Dendritic cell treated with granulocyte-macrophage colony-stimulating factor and Interleukin-4, amounts not matched to agents 40 ng/mL and 50 ng/mL, for 4 days (primary cell): Measurements from ENCODE around the gene NPSR1.

Experiments
- H3K27ac Mint-ChIP-seq: one replicate; pipeline ENCODE4 v1.8.0; 2022; ENCODE audit warnings: mild to moderate bottlenecking, mixed read lengths
- H3K27me3 Mint-ChIP-seq: one replicate; pipeline ENCODE4 v1.8.0; 2022; ENCODE audit warnings: mild to moderate bottlenecking, mixed read lengths
- H3K36me3 Mint-ChIP-seq: one replicate; pipeline ENCODE4 v1.8.0; 2022; ENCODE audit warnings: low read depth, mixed read lengths
- H3K4me1 Mint-ChIP-seq: one replicate; pipeline ENCODE4 v1.8.0; 2022; ENCODE audit warnings: low read depth, mixed read lengths
- H3K4me3 Mint-ChIP-seq: one replicate; pipeline ENCODE4 v1.8.0; 2022; ENCODE audit warnings: mild to moderate bottlenecking, moderate library complexity, mixed read lengths
- H3K9me3 Mint-ChIP-seq: one replicate; pipeline ENCODE4 v1.8.0; 2022; ENCODE audit warnings: mixed read lengths
- intact Hi-C: fragments of 100-400 bp; cut with micrococcal nuclease; formaldehyde crosslinking; loops from one replicate; pipeline ENCODE4 v1.15.0; 2022

The NPSR1 gene

DNA sequence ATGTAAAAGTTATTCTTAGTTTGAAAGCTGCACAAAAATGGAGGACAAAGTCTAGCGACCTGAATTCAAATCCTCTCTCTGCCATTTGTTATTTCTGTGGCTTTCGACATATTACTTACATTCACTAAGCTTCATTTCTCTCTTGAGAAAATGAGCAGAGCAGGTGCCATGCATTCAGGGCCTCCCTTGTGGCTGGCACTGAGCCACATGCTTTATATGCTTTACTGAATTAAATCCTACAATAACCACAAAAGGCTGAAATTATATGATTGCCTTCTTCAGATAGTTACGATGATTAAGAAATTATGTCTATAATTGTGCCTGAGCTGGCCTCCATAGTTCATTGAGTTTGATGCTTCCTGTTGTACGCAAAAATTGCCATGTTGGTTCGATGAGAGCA is 98.7 kb downstream of the NPSR1 start:
- Mint-ChIP-seq H3K36me3 (no peaks in the 10 kb centered on the region), H3K9me3 (peaks cover 10% of the 10 kb centered on the region), H3K27me3 (no peaks in the 10 kb centered on the region), H3K4me1 (no peaks in the 10 kb centered on the region), H3K4me3 (no peak overlapping the region), H3K27ac (no peak overlapping the region)
- intact Hi-C loops: no loop called here

DNA sequence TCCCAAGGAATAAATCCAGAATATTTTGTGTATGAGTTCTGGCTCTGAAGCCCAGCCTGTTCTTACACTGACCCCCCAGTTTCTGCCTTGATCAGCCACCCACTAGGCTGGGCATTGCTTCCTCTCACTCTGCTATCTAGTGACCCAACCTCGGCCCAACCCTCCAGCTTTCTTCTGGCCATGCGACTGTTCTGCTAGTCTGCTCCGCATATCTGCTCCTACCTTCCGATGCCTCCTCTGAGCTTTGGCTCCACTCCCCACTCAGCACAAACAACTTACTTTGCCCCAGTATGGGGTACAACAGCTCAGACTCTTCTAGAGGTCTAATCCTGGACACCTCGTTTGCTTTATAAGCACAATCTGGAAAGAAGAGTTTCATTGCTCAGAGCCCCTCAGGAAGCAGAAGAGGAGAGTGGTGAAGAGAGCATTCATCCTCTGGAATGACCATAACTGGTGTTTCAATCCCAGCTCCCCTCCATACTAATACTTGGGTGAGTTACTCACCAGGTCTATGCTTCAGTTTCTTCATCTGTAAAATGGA is 99.6 kb downstream of the NPSR1 start:
- no peaks in the 10 kb centered on the region for H3K36me3 Mint-ChIP-seq
- H3K9me3 Mint-ChIP-seq: peaks cover 7% of the 10 kb centered on the region
- no peak overlapping the region for H3K4me3 Mint-ChIP-seq
- no peak overlapping the region for H3K27ac Mint-ChIP-seq
- H3K4me1 Mint-ChIP-seq: no peaks in the 10 kb centered on the region
- intact Hi-C loops: no loop called here
- H3K27me3 Mint-ChIP-seq: no peaks in the 10 kb centered on the region

DNA sequence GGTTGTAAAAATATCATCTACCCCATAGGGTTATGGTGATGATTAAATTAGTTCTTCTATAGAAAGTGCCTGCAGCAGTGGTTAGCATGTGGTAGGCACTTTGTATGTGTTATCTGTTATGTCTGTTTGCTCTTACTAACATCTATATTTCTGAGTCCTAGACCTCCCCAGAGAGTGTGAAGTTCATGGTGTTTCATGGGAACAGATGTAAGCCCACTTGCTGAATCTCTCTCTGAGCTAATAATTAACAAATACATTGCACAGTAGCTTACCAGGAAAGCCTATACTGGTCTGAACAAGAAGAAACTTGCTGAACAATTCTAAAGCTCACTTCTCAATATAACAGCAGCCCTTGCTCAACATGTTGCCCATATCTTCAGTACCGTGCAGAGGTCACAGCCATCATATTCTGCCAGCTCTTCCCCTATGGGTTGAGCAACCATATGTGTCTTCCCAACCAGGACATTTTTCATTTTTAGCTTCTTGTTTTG is 100.1 kb downstream of the NPSR1 start:
- H3K27me3 Mint-ChIP-seq: no peaks in the 10 kb centered on the region
- no peak overlapping the region for H3K27ac Mint-ChIP-seq
- intact Hi-C loops: no loop called here
- no peak overlapping the region for H3K4me3 Mint-ChIP-seq
- peaks cover 2% of the 10 kb centered on the region for H3K9me3 Mint-ChIP-seq
- H3K36me3 Mint-ChIP-seq: no peaks in the 10 kb centered on the region
- H3K4me1 Mint-ChIP-seq: no peaks in the 10 kb centered on the region

DNA sequence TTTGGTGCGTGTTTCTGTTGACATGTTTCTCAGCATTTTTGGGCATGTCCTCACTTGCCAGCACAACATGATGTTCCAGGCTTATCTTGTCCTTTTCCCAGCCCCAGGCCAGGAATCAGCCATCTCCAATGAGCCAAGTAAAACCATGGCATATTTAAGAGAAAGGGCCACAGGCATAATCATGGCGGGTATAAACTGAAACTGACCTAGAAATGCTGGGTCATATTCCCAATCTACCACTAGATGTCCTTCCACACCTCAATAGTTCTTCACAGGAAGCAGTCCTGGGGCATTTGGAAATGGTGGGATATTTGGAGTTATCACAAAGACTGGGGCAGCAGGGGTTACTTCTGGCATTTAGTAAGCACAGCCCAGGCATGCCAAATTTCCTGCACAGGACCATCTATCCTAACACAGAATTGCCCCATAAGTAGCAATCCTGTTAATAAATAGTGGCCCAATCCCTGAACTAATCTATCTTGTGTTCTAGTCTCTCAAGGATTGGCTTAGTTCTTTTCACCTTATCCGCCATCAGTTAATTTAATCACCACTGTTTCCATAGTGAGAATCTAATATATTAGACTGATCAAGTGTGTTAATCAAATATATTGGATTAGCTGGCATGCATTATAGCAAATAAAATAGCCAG is 101.6 kb downstream of the NPSR1 start:
- no peaks in the 10 kb centered on the region for H3K9me3 Mint-ChIP-seq
- no peaks in the 10 kb centered on the region for H3K27me3 Mint-ChIP-seq
- H3K4me3 Mint-ChIP-seq: no peak overlapping the region
- no peaks in the 10 kb centered on the region for H3K36me3 Mint-ChIP-seq
- no peak overlapping the region for H3K27ac Mint-ChIP-seq
- intact Hi-C loops: no loop called here
- no peaks in the 10 kb centered on the region for H3K4me1 Mint-ChIP-seq

DNA sequence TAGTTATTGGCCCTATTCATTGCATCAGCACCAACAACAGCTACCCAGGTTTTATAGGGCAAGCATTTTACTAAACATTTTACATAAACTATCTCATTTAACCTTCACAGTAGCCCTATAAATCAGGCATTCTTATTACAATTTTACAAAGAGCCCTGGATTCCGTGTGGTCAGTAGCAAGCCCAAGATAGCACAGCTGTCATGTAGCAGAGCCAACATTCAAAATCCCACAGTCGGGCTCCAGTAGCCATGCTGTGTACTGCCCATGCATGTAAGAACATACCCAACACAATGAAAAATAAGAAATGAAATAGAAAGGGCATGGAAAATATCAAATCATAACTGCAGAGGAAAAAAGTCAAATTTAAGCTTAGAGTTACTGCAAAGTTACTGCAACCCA is 102.3 kb downstream of the NPSR1 start:
- no peaks in the 10 kb centered on the region for H3K27me3 Mint-ChIP-seq
- no peak overlapping the region for H3K27ac Mint-ChIP-seq

DNA sequence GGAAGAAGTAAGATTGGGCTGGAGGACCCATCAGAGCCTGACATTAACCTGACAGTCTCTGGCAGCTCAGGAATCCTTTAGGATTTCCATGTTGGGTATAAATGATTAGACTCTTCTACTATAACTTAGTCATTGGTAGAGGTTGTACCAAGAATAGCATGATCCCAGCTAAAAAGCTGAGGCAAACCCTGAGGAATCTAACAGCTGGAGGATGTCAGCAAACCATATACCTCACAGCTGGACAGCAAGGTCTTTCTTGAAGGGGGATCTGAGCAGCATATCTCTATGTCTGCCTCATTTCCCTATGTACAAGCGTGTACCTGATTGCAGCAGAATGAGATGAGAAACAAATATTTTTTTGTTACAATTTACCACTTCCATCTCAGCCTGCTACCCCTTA is 103.2 kb downstream of the NPSR1 start:
- Mint-ChIP-seq H3K36me3 (no peaks in the 10 kb centered on the region), H3K9me3 (no peaks in the 10 kb centered on the region), H3K27ac (no peak overlapping the region), H3K4me3 (no peak overlapping the region), H3K27me3 (no peaks in the 10 kb centered on the region), H3K4me1 (no peaks in the 10 kb centered on the region)
- intact Hi-C loops: no loop called here

More for the DNA sequence above, 102.3 kb downstream of the NPSR1 start:
- intact Hi-C loops: no loop called here
- no peak overlapping the region for H3K4me3 Mint-ChIP-seq
- H3K4me1 Mint-ChIP-seq: no peaks in the 10 kb centered on the region
- no peaks in the 10 kb centered on the region for H3K9me3 Mint-ChIP-seq
- no peaks in the 10 kb centered on the region for H3K36me3 Mint-ChIP-seq

DNA sequence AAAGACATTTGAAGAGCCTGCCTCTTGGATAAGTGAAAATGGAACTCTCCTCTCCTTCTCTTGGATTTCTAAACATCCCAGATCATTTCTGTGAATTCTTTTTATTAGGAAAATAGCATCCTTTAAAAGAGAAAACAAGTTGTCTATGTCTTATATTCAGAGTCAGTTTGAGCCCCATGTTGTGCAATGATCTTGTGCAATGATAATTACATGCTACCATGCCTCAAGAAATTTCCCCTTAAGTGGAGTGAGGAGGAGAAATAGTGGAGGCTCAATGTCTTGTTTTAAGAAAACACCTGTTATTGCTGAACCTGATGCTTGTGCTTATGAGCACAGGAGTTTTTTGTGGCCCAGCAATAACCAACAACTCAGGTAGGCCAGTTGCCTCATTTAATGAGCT is 103.6 kb downstream of the NPSR1 start:
- no peak overlapping the region for H3K4me3 Mint-ChIP-seq
- H3K9me3 Mint-ChIP-seq: no peaks in the 10 kb centered on the region
- H3K27me3 Mint-ChIP-seq: no peaks in the 10 kb centered on the region
- intact Hi-C loops: no loop called here
- no peaks in the 10 kb centered on the region for H3K36me3 Mint-ChIP-seq
- no peaks in the 10 kb centered on the region for H3K4me1 Mint-ChIP-seq
- H3K27ac Mint-ChIP-seq: no peak overlapping the region

DNA sequence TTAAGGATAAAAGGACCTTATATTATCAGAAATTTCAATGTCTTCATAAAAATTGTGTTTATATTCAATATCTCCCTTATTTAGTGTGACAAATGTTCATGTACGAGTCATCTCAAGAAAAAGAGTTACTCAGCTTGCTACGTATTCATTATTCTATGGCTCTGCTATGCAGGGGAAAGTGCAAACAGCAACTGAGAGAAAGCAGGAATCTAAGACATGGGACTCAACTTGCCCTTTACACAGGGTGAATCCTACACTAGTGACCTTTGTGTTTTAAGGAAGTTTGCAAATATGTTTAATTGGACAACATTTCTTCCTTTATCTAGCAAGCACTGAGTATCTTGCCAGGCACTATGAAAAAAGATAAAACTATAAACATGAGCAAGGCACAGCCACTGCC is 104.7 kb downstream of the NPSR1 start:
- intact Hi-C loops: no loop called here
- Mint-ChIP-seq H3K36me3 (no peaks in the 10 kb centered on the region), H3K9me3 (no peaks in the 10 kb centered on the region), H3K27ac (no peak overlapping the region), H3K27me3 (no peaks in the 10 kb centered on the region), H3K4me3 (no peak overlapping the region), H3K4me1 (no peaks in the 10 kb centered on the region)

DNA sequence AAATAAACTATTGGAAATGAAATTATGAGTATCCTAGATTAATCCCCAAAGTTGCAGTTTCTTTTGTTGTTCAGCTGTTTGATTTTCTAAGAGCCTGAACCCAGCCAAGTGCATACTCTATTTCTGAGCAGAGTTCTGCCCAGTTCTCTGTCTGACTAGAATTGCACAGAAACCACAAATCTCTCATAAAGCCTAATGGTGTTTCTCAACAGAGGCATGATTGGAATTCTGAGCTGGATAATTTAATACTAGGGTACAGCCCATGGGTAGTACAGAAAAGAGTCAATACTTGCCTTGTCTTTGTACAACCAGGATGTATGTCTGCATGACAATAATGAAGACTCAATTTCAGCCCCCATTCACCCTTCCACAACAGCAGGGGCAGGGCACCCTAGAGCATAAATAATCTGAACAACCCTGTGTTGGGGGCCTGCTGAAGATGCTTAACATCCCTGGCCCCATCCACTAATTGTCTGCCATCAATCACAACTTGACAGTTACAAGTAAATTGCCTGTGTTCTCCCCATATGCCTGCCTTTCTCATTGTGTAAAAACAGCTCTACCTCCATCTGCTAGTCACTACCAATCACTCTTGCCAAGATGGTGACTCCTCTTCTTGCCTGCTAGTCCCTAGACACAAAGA is 114.4 kb downstream of the NPSR1 start:
- H3K4me1 Mint-ChIP-seq: no peaks in the 10 kb centered on the region
- H3K27ac Mint-ChIP-seq: no peak overlapping the region
- no peaks in the 10 kb centered on the region for H3K36me3 Mint-ChIP-seq
- H3K9me3 Mint-ChIP-seq: peaks cover 31% of the 10 kb centered on the region
- no peak overlapping the region for H3K4me3 Mint-ChIP-seq
- intact Hi-C loops: no loop called here
- no peaks in the 10 kb centered on the region for H3K27me3 Mint-ChIP-seq

DNA sequence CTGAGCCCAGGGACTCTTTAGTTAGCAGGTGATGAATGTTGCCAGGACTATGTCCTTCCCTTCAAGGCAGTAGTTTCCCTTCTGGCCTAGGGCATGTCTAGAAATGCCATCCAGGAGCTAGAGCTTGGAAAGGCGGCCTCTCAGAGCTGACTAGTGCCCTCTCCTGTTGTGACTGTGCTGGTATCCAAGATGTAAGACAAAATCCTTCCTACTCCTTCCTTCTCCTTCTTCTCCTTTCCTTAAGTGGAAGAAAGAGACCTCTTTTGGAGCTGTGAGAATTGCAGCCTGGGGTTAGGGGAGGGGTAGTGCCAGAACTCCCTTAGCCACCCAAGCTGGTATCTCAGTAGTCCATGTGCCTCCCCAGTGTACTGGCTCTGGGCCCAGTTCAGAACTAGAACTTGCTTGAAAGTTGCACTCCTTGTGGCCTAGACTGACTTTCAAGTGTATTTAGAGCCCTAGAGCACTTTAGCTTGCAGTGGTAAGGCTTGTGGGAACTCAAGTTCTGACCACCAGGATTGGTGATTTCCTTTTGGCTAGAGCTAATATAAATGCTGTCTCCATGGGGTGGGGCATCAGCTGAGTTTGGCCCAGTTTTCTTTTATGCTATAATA is 118.8 kb downstream of the NPSR1 start:
- intact Hi-C loops: no loop called here
- no peaks in the 10 kb centered on the region for H3K27me3 Mint-ChIP-seq
- no peaks in the 10 kb centered on the region for H3K36me3 Mint-ChIP-seq
- H3K4me3 Mint-ChIP-seq: no peak overlapping the region
- no peak overlapping the region for H3K27ac Mint-ChIP-seq
- H3K9me3 Mint-ChIP-seq: peaks cover 46% of the 10 kb centered on the region
- no peaks in the 10 kb centered on the region for H3K4me1 Mint-ChIP-seq

DNA sequence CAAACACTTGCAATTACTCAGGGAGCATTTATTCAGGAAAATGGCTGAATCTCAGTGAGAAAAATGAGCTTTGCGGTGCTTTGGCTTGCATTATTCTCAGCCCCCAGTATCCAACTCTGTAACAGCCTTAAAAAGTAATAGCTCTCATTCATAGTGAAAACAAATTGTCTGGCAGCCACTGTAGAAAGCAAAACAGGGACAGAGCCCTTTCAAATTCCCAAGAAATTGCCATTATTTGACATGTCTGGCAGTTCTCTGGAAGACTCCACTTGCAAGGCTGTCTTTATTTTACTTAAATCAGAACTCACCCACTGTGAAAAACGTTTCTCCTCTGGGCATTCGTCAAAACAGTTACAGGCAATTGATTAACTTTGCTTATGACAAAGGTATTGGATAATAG is 122.5 kb downstream of the NPSR1 start:
- no peaks in the 10 kb centered on the region for H3K4me1 Mint-ChIP-seq
- no peak overlapping the region for H3K4me3 Mint-ChIP-seq
- no peak overlapping the region for H3K27ac Mint-ChIP-seq
- no peaks in the 10 kb centered on the region for H3K27me3 Mint-ChIP-seq
- intact Hi-C loops: no loop called here
- H3K9me3 Mint-ChIP-seq: peaks cover 56% of the 10 kb centered on the region
- H3K36me3 Mint-ChIP-seq: no peaks in the 10 kb centered on the region

DNA sequence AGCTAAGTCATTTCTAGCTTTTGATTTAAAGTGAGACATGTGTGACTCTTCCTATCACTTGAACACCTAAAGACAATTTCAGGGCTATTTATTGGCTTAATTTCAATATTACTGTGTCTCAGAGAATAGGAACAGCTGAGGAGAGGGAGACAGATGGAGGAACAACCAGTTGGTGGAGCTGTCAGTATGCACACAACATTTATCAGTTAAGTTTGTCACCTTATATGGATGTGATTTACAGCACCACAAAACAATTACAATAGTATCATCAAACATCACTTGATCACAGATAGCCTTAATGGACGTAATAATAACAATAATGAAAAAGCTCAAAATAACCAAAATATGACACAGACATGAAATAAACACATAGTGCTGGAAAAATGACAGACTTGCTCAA is 129.6 kb downstream of the NPSR1 start:
- H3K27me3 Mint-ChIP-seq: no peaks in the 10 kb centered on the region
- H3K4me1 Mint-ChIP-seq: no peaks in the 10 kb centered on the region
- no peaks in the 10 kb centered on the region for H3K36me3 Mint-ChIP-seq
- no peak overlapping the region for H3K4me3 Mint-ChIP-seq
- no peak overlapping the region for H3K27ac Mint-ChIP-seq
- peaks cover 22% of the 10 kb centered on the region for H3K9me3 Mint-ChIP-seq
- intact Hi-C loops: no loop called here

DNA sequence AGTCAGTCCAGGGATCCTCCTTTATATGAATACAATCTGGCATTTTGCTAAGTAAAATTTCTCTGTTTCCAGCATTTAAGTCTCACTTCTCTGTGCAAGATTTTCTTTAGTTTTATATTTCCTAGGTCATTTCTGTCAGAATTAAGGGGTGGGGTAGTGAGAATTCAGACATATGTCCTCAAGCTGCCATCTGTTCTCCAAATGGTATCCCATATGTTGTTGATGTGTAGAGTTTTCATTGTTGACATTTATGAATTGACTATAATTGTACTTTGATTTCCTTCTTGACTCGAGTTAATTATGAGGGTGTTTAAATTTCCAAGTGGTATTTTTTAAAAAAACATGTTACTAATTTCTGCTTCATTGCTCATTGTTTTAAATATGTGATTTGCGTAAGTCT is 148.8 kb downstream of the NPSR1 start:
- Mint-ChIP-seq H3K36me3 (no peaks in the 10 kb centered on the region), H3K9me3 (peaks cover 21% of the 10 kb centered on the region), H3K4me3 (no peak overlapping the region), H3K27ac (no peak overlapping the region), H3K27me3 (no peaks in the 10 kb centered on the region), H3K4me1 (no peaks in the 10 kb centered on the region)
- intact Hi-C loops: no loop called here

DNA sequence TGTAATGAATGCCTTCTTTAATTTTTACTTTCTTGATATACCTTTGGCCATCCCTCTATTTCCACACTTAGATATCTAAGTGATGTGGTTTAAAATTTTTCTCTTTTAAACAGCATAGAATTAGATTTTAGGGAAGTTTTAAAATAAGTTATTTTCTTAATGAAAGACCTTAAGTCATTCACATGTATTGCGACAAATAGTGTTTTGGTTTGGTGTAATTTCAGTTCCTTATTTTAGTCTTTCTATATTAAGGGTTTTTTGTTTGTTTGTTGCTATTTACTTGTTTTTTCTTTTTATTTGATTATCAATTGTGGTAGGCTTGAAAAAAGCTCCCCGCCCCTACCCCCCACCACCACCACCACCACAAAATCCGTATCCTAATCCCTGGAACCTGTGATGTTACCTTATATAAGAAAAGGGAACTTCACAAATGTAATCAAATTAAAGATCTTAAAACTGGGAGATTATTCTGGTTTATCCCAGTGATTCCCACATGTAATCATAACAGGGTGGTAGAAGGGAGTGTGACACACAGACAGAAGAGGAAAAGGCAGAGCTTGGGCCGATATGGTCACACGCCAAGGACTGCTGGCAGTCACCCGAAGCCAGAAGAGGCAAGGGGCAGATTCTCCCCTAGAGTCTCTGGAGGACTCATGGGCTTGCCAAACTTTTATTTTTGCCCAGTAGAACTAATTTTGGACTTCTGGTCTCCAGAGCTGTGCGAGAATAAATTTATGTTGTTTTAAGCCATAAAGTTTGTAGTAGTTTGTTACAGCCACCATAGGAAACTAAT is 149.7 kb downstream of the NPSR1 start:
- Mint-ChIP-seq H3K36me3 (no peaks in the 10 kb centered on the region), H3K4me1 (no peaks in the 10 kb centered on the region), H3K27me3 (no peaks in the 10 kb centered on the region), H3K4me3 (no peak overlapping the region), H3K9me3 (peaks cover 30% of the 10 kb centered on the region), H3K27ac (no peak overlapping the region)
- intact Hi-C loops: no loop called here
